Myometrial cell (primary cell): ENCODE measurements around the gene FAIM2. TPM values are rescaled to one million over a fixed set of nuclear protein-coding genes. Genes with fewer than 3 reads are reported as not detected.

ENCODE experiments used
- total RNA-seq: library from RNA; depleted of rRNA; stranded (reverse); fragments of >200 nt; gene quantifications from 2 replicates; pipeline ENCODE4 v1.2.3, GENCODE V29; 2015

FAIM2 gene
- total RNA-seq: 0.29 and 0.71 TPM in 2 replicates

GRCh38 chr12:49903700-49904423 lies at the start of gene FAIM2:
TSS of gene FAIM2 (minus strand) at chr12:49903900. CDS start at chr12:49903792, 108 bp downstream.

GRCh38 chr12:49950273-49951251 lies 46.9 kb upstream of the FAIM2 start, which contains the start of gene AQP2:
TSS of gene AQP2 (plus strand) at chr12:49950737. CDS start at chr12:49950831, 94 bp downstream.

GRCh38 chr12:49842519-49843352 lies 61.0 kb downstream of the FAIM2 start, which contains the start of gene BCDIN3D:
TSS of gene BCDIN3D (minus strand) at chr12:49843106. CDS start at chr12:49843087, 19 bp downstream.

GRCh38 chr12:49828133-49829091 lies 75.3 kb downstream of the FAIM2 start, which contains the start of gene NCKAP5L:
TSS of gene NCKAP5L (minus strand) at chr12:49828413. CDS start at chr12:49804044, 24,369 bp downstream.

Other genes starting within 250 kb of the FAIM2 start
- gene FMNL3, start 196.5 kb downstream of the FAIM2 start, total RNA-seq: 18.2 and 18.3 TPM in 2 replicates
- 530 and 567 TPM in 2 replicates for gene TMBIM6, start 162.3 kb downstream of the FAIM2 start, total RNA-seq
- 22.3 and 25.9 TPM in 2 replicates for gene NCKAP5L, start 75.5 kb downstream of the FAIM2 start, total RNA-seq
- 2.0 and 2.5 TPM in 2 replicates for gene BCDIN3D, start 60.8 kb downstream of the FAIM2 start, total RNA-seq
- gene AQP2, start 46.8 kb upstream of the FAIM2 start, total RNA-seq: not detected in 2 replicates
- not detected in 2 replicates for gene AQP5, start 58.0 kb upstream of the FAIM2 start, total RNA-seq
- gene AQP6, start 69.0 kb upstream of the FAIM2 start, total RNA-seq: not detected in 2 replicates
- gene RACGAP1, start 121.6 kb upstream of the FAIM2 start, total RNA-seq: 53.0 and 62.6 TPM in 2 replicates
- 1.4 TPM in 2 replicates for gene ASIC1, start 153.7 kb upstream of the FAIM2 start, total RNA-seq
- 30.3 and 54.5 TPM in 2 replicates for gene SMARCD1, start 181.4 kb upstream of the FAIM2 start, total RNA-seq
- 0.18 TPM in 1 of 2 replicates, not detected in the other for gene GPD1, start 200.1 kb upstream of the FAIM2 start, total RNA-seq
- gene COX14, start 208.3 kb upstream of the FAIM2 start, total RNA-seq: 45.3 and 45.9 TPM in 2 replicates